ENCODE measurements around the gene STEAP2.

DNA sequence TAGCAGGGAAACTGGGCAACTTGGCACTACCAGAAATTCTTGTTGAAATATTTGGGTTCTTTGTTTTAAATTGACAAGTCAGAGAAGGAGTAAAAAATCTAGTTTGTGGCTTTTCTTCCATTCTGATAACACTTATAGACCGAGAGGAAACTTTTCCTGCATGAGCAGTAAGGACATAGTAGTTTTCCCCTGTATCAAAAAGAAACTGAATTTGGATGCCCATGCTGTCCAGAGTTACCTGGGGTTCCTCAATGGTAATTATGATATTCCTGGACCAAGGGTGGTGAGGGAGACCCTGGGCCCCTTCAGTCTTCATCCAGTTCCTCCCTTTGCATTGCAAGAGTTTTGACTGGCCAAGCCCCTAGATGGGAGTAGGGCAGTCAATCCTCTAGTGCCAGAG lies 19.9 kb upstream of the STEAP2 start:
- TF ChIP-seq ZNF302 (CRISPR knock-in tag; IDR thresholded peaks at IDR 0.05) (no peak), POLR2A (IDR thresholded peaks at IDR 0.05; ENCODE audit: low read length) (no peak), NR3C1 (IDR thresholded peaks at IDR 0.05) (no peak), EP300 (IDR thresholded peaks at IDR 0.05) (no peak), POLR2AphosphoS2 (conservative IDR thresholded peaks at IDR 0.05; ENCODE audit: low read length) (no peak)
- TF ChIP-seq, protein P1, sequence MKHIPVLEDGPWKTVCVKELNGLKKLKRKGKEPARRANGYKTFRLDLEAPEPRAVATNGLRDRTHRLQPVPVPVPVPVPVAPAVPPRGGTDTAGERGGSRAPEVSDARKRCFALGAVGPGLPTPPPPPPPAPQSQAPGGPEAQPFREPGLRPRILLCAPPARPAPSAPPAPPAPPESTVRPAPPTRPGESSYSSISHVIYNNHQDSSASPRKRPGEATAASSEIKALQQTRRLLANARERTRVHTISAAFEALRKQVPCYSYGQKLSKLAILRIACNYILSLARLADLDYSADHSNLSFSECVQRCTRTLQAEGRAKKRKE (CRISPR knock-in tag; IDR thresholded peaks at IDR 0.05; ENCODE audit: low read depth) = no peak
- TF ChIP-seq, protein P2, sequence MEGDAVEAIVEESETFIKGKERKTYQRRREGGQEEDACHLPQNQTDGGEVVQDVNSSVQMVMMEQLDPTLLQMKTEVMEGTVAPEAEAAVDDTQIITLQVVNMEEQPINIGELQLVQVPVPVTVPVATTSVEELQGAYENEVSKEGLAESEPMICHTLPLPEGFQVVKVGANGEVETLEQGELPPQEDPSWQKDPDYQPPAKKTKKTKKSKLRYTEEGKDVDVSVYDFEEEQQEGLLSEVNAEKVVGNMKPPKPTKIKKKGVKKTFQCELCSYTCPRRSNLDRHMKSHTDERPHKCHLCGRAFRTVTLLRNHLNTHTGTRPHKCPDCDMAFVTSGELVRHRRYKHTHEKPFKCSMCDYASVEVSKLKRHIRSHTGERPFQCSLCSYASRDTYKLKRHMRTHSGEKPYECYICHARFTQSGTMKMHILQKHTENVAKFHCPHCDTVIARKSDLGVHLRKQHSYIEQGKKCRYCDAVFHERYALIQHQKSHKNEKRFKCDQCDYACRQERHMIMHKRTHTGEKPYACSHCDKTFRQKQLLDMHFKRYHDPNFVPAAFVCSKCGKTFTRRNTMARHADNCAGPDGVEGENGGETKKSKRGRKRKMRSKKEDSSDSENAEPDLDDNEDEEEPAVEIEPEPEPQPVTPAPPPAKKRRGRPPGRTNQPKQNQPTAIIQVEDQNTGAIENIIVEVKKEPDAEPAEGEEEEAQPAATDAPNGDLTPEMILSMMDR (IDR thresholded peaks at IDR 0.05) = no peak
